GM12872 (cell line): ENCODE data around the gene PSMG4.

Experiments used
- CTCF ChIP-seq: IDR thresholded peaks from 3 replicates; pipeline ENCODE4 v1.5.1; 2011; ENCODE audit warnings: low read depth, mild to moderate bottlenecking, low read length, moderate library complexity; ENCODE audit not compliant: insufficient read depth

Gene PSMG4

GRCh38 chr6:3303795-3304411 lies 45.2 kb downstream of the PSMG4 start:
- no peak for TF ChIP-seq CTCF

- no peak for TF ChIP-seq CTCF
These were observed 45.9 kb downstream of the PSMG4 start for GRCh38 chr6:3304500-3305215.

- TF ChIP-seq CTCF: no peak
These were observed 46.4 kb downstream of the PSMG4 start for GRCh38 chr6:3305216-3305565.

- no peak for TF ChIP-seq CTCF
These were observed 47.1 kb downstream of the PSMG4 start for GRCh38 chr6:3305831-3306230.

GRCh38 chr6:3306848-3307247 lies 48.1 kb downstream of the PSMG4 start:
- TF ChIP-seq CTCF: no peak

- no peak for TF ChIP-seq CTCF
These were observed 48.7 kb downstream of the PSMG4 start for GRCh38 chr6:3307436-3307835.

GRCh38 chr6:3308106-3308505 lies 49.4 kb downstream of the PSMG4 start:
- no peak for TF ChIP-seq CTCF
